ENCODE measurements around the gene PLEKHG3. TPM values are rescaled to one million over a fixed set of nuclear protein-coding genes. Genes with fewer than 3 reads are reported as not detected.

Gene PLEKHG3
- total and polyA plus RNA-seq, 2 of the 4 experiments (the other 2 are of a cell fraction), result 8.2 to 8.4 TPM

- CTCF ChIA-PET, result no interaction called here
- Histone ChIP-seq H2BK15ac (ENCODE audit: low read depth, low read length) (no peak overlapping the region), H4K5ac (ENCODE audit: low read depth, low read length) (no peak overlapping the region), H3K36me3 (ENCODE audit: control insufficient read depth, insufficient read depth, low read length) (no peaks in the 10 kb centered on the region), H3K4me3 (ENCODE audit: insufficient read depth, low read depth, low read length) (no peak overlapping the region), H2AK5ac (ENCODE audit: low read depth, low read length) (no peak overlapping the region), H2BK20ac (ENCODE audit: low read depth, low read length) (no peak overlapping the region), H2AK9ac (replicated peaks; ENCODE audit: low read depth, low read length, poor library complexity) (no peak overlapping the region), H4K20me1 (ENCODE audit: insufficient read depth, low read length) (no peaks in the 10 kb centered on the region), H3K56ac (ENCODE audit: extremely low read depth, insufficient read depth, low read length) (no peak overlapping the region), H3K27ac (ENCODE audit: insufficient read depth, low read length) (no peak overlapping the region), H3K4me1 (ENCODE audit: control insufficient read depth, insufficient read depth, low read length) (peaks cover 20% of the 10 kb centered on the region), H3K9ac (ENCODE audit: low read depth, low read length) (no peak overlapping the region), H3K79me1 (ENCODE audit: low read depth in 1 of 2, low read length in 2 of 2) (no peaks in the 10 kb centered on the region), H2BK120ac (ENCODE audit: low read depth, low read length) (no peak overlapping the region), H3K4ac (ENCODE audit: low read depth, low read length) (no peak overlapping the region), H3K18ac (ENCODE audit: low read depth, low read length) (no peak overlapping the region), H4K91ac (ENCODE audit: insufficient read depth, low read depth, low read length) (no peak overlapping the region), H3K4me2 (ENCODE audit: low read depth, low read length) (no peak overlapping the region), H3K9me3 (ENCODE audit: control insufficient read depth, insufficient read depth, low read length) (0 out of 2 replicates have a peak, but pooled peaks cover 2% of the 10 kb centered on the region), H2BK5ac (ENCODE audit: low read depth, low read length, poor library complexity, severe bottlenecking) (no peak overlapping the region), H3K23ac (ENCODE audit: low read depth, low read length) (no peak overlapping the region), H4K8ac (ENCODE audit: low read depth in 2 of 2, low read length in 2 of 2) (no peak overlapping the region), H3K9me1 (ENCODE audit: insufficient read depth, low read length) (peaks cover 17% of the 10 kb centered on the region), H3K14ac (replicated peaks; ENCODE audit: low read depth, low read length) (no peak overlapping the region), H3K27me3 (ENCODE audit: control insufficient read depth, insufficient read depth, low read length) (peaks cover 8% of the 10 kb centered on the region; the same call in 1 of the 2 replicates), H2AFZ (replicated peaks; ENCODE audit: low read length, poor library complexity) (no peak overlapping the region)
- no TSS peak for BruUV-seq (replicated peaks)
- intact Hi-C loops (cut with micrococcal nuclease) (no loop called here), in situ Hi-C loops (cut with MboI; ENCODE audit: low sequenced_read_pairs) (no loop called here), dilution Hi-C loops (cut with HindIII; ENCODE audit: low sequenced_read_pairs, unreplicated experiment) (no loop called here)
- WGBS, 2 experiments (ENCODE audit: extremely low coverage in 2 of 2, insufficient read length in 1 of 2), result 80% methylated on average over 1 of the region's 5 CpGs; no CpG with 5 or more reads in 1 of the 2 experiments
- ATAC-seq (ENCODE audit: low read depth), result no peak
- TF ChIP-seq, protein P1, sequence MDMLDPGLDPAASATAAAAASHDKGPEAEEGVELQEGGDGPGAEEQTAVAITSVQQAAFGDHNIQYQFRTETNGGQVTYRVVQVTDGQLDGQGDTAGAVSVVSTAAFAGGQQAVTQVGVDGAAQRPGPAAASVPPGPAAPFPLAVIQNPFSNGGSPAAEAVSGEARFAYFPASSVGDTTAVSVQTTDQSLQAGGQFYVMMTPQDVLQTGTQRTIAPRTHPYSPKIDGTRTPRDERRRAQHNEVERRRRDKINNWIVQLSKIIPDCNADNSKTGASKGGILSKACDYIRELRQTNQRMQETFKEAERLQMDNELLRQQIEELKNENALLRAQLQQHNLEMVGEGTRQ (IDR thresholded peaks at IDR 0.05; ENCODE audit: low read depth, low read length), result no peak
- no peak for TF ChIP-seq SMC3 (IDR thresholded peaks at IDR 0.05; ENCODE audit: low read depth, low read length)
- TF ChIP-seq MAZ (IDR thresholded peaks at IDR 0.05; ENCODE audit: borderline replicate concordance, low read depth, low read length), result no peak
- TF ChIP-seq MXI1 (IDR thresholded peaks at IDR 0.05; ENCODE audit: borderline replicate concordance, low read depth, low read length), result no peak
- no peak for TF ChIP-seq NFE2L2 (IDR thresholded peaks at IDR 0.05; ENCODE audit: low read depth, low read length)
- TF ChIP-seq, protein P2, sequence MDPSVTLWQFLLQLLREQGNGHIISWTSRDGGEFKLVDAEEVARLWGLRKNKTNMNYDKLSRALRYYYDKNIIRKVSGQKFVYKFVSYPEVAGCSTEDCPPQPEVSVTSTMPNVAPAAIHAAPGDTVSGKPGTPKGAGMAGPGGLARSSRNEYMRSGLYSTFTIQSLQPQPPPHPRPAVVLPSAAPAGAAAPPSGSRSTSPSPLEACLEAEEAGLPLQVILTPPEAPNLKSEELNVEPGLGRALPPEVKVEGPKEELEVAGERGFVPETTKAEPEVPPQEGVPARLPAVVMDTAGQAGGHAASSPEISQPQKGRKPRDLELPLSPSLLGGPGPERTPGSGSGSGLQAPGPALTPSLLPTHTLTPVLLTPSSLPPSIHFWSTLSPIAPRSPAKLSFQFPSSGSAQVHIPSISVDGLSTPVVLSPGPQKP (IDR thresholded peaks at IDR 0.05; ENCODE audit: borderline replicate concordance, low read depth, low read length), result no peak
- no peak for TF ChIP-seq FOS (IDR thresholded peaks at IDR 0.05; ENCODE audit: low read depth, low read length)
- TF ChIP-seq RAD21 (IDR thresholded peaks at IDR 0.05; ENCODE audit: low read length), result no peak
- TF ChIP-seq CHD1 (IDR thresholded peaks at IDR 0.05; ENCODE audit: low read depth, low read length), result no peak
- no peak for TF ChIP-seq RCOR1 (IDR thresholded peaks at IDR 0.05; ENCODE audit: insufficient replicate concordance, low read length)
- no peak for TF ChIP-seq CTCF (conservative IDR thresholded peaks at IDR 0.05; ENCODE audit: low read depth, low read length)
- TF ChIP-seq MAFK (IDR thresholded peaks at IDR 0.05; ENCODE audit: low read depth, low read length), result no peak
- no peak for TF ChIP-seq RFX5 (IDR thresholded peaks at IDR 0.05; ENCODE audit: low read depth, low read length)
- TF ChIP-seq CEBPB (IDR thresholded peaks at IDR 0.05; ENCODE audit: low read depth, low read length), result no peak
- no peak for DNase-seq
- POLR2A ChIA-PET (ENCODE audit: unreplicated experiment), result no interaction called here
Observed at GRCh38 chr14:64754685-64755084, 50.5 kb downstream of the PLEKHG3 start.
